Activated CD8-positive, alpha-beta memory T cell treated with anti-CD3 and anti-CD28 coated beads for 48 hours (primary cell): ENCODE measurements around the gene GNGT2.
A peak's percentile ranks its signal among the peaks of the same experiment; 100 is the strongest.
"Not testable (repeated sequence)": the region's sequence is repeated elsewhere in the genome, so short reads cannot be mapped to it uniquely, and the experiment has no call there.

Source experiments
- DNase-seq, 3 experiments: peaks; one replicate each; pipeline ENCODE4 v3.0.0-alpha.2; 2020; ENCODE audit warnings: low read depth in 2 of 3, low spot score in 2 of 3

The GNGT2 gene

DNA sequence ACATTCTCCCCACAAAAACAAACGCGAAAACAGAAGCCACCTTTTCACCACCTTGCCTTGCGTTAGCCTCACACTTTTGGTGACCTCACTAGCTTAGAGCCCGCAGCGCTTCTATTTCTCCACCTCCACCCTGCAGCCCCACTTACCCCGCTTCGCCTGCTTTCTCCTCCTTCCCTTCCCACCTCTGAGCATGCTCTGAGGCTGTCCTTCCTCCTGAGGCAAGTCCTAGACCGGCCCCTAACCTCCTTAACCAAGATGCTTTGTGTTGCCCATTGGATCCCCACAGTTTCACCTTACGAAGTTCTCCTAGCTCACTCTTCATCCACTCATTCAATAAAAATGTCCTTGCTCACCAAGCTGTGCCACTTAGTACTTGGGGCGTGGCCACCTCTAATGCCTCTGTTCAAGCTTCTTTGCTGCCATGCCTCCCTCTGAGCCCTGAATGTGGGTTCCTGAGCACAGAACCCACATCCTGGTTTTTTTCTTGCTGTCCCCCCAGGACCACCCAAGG, 1.3 kb downstream of the GNGT2 start:
- DNase-seq: no peak

DNA sequence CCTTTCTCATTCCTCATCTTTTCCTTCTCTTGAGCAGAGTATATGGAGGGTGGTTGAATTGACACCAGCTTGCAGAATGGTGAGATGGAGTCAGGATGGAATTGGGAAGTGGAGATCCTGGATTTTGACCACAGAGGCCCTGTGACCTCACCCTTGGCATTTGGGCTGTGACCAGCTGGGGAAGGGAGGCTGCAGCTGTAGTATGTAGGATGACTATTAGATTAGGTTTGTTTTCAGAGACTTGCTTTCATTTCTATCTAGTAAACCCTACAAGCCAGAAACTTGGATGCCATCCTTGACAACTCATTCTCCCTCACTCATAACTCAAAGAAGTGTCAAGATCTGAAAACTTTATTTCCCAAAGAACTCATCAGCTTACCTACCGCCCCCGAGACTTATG, 5.9 kb downstream of the GNGT2 start:
- DNase-seq: no peak

DNA sequence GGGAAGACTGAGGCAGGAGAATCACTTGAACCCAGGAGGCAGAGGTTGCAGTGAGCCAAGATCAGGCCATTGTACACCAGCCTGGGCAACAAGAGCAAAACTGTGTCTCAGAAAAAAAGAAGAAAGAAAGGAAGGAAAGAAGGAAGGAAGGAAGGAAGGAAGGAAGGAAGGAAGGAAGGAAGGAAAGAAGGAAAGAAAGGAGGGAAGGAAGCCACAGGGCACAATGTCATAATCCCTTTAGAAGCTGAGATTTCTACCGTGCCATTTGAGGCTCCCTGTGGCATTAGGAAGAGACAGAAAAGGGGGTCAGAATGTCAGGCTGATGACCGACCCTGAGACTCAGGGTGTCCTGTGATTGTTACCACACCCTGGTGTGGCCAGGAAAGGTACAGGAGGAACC, 6.6 kb downstream of the GNGT2 start:
- no peak for DNase-seq

DNA sequence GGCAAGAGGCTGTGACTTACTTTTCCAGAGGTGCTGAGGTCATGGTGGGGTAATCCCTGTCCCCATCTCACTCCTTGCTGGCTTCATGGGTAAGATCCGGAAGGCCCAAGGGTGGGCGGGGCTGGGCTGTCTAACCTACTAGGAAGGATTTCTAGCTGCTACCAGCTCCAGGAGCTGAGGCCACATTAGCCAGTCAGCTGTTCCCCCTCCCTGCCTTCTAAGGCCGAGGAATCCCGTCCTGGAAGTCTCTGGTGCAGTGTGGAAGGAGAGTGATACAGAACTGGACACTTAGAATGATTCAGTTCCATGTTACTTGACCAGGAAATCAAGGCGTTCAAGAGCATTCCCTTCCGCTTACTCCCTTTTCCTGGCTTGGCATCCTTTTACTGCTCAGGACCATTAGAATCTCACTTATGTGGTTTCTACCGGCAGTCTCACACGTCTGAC, 8.9 kb downstream of the GNGT2 start:
- no peak for DNase-seq

DNA sequence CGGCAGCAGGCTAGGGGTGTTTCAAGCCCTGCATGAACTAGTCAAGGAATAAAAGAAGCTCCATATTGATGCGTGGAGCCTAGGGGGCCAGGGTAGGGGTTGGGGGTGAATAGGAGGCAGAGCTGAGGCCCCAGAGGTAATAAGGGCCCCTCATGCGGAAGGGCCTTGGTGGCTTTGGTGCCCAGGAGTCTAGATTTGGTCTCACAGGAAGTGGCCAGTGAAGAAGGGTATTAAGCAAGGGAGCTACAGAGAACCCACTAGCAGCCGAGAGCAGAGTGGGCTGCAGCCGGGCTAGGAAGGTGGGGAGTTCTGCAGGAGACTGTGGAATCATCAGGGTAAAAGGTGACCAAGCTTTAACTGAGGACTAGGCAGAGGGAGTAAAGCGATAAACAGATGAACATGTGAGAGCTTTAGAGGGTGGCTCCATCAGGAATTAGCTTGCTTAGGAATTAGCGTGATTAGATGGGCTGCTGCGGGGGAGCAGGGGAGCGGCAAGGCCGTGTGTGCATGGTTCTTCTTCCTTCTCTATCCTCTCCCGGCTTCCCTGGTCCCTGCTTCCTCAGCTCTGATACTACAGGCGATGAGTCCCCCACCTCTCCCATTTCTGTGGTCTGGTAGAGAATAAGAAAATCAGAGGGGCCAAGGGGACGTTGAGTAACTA, 9.8 kb downstream of the GNGT2 start:
- DNase-seq: no peak

DNA sequence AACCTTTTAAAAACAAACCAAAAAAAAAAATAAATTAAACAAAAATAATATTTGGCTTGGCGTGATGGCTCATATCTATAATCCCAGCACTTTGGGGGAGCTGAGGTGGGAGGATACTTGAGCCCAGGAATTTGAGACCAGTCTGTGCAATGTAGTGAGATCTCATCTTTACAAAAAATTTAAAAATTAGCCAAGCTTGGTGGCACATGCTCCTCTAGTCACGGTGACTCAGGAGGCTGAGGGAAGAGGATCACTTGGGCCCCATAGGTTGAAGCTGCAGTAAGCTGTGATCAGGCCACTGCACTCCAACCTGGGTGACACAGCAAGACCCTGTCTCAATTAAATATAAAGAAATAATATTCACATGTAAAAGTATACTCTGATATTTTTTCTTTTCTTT, 12.2 kb downstream of the GNGT2 start:
- no peak for DNase-seq

DNA sequence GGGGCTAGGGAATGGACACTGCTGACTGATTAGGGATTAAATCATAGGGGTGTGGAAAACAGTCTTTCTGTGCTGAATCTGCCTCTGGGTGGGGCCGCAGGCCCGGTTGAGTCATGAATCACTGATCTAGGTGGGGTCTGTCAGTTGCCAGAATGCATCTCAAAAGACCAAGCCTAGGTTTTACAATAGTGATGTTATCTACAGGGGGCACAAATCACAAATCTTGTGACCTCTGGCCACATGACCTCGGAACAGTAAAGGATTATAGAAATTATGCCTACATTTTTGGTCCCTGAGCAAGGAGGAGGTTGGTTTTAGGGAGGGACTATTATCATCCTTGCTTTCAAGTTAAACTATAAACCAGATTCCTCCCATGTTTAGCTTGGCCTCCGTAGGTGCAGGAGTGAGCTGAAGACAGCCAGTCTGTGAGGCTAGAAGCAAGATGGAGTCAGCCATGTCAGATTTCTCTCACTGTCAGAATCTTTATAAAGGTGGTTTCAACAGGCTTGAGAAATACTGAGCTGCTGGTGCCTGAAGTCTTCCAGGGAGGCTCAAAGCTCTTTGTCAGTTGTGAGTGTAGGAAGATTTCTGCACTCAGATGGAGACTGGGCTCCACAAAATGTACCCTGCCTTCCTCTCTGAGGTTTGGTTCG, 12.9 kb downstream of the GNGT2 start:
- no peak for DNase-seq

DNA sequence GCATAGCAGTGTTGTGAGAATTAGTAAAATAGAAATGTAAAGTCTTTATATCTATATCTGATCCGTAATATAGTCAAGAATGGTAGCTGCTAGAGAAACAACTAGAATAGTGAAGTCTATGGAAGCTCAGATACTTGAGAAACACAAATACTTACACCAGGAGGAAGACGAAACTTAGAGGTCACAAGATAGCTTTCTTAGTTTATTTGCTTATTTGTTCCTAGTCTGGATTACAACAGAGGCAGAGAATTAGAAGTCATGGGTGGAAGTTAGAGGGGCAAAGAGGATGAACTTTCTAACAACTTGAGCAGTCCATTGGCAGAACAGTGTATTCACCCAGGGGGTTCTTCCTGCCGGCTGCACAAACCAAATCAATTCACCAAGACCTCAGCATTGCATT, 13.9 kb downstream of the GNGT2 start:
- DNase-seq: no peak

DNA sequence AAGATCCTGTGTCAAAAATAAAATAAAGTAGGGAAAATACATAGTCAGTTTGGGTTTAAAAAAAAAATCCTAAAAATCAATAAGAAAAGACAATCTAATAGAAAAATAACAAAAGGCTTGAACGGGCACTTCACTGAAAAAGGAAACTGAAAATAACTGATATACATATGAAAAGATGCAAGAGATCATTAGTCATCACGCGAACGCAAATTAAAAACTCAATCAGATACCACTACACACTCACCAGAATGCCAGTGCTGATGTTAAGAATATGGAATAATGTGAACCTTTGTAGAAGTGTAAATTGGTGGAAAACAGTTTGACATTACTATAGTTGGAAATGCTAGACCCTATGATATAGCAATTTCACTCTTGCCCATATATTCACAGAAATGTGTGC, 14.6 kb downstream of the GNGT2 start:
- DNase-seq: no peak

DNA sequence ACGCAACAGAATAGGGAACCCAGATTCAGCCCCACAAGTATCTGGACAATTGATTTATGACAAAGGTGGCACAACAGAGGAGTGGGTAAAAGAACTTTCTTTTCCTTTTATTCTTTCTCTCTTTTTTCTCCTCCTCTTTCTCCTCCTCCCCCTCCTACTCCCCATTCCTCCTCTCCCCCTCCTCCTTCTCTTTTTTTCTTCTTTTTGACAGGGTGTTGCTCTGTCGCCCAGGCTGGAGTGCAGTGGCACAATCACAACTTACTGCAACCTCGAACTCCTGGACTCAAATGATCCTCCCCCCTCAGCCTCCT, 16.1 kb downstream of the GNGT2 start:
- no peak for DNase-seq

DNA sequence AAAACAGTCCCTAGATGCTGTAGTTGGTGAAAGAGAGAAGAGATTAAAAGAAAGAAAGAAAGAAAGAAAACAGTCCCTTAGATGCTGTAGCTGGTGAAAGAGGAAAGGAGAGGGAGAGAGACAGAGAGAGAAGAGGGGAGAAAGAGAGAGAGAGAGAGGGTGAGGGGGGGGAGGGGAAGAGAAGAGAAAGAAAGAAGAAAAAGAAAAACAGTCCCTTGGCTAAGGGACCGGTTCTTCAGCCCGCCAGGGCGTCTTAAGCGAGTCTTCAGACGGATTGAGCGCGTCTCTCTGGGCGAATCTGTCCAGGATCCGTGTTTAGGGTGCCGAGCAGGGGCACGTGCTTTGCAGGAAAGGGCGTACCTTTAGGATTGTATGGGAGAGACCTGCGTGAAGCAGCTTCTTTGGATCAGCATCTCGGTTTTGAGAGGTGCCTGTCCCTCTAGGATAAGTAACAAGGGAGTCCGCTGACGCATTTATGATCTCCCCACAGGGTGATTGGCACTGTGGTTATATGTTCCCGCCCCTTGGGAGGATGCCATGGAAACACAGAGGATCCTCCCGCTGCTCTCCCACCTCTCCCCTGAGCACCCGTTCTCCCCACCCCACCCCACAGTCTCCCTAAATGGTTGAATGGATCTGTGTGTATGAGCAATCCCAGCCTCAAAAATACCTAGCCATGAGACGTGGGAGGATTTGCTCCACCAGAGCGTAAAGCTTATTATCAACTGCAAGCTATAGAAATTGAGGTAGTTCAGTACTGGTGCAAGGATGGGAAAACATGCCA, 16.7 kb downstream of the GNGT2 start:
- no peak for DNase-seq

DNA sequence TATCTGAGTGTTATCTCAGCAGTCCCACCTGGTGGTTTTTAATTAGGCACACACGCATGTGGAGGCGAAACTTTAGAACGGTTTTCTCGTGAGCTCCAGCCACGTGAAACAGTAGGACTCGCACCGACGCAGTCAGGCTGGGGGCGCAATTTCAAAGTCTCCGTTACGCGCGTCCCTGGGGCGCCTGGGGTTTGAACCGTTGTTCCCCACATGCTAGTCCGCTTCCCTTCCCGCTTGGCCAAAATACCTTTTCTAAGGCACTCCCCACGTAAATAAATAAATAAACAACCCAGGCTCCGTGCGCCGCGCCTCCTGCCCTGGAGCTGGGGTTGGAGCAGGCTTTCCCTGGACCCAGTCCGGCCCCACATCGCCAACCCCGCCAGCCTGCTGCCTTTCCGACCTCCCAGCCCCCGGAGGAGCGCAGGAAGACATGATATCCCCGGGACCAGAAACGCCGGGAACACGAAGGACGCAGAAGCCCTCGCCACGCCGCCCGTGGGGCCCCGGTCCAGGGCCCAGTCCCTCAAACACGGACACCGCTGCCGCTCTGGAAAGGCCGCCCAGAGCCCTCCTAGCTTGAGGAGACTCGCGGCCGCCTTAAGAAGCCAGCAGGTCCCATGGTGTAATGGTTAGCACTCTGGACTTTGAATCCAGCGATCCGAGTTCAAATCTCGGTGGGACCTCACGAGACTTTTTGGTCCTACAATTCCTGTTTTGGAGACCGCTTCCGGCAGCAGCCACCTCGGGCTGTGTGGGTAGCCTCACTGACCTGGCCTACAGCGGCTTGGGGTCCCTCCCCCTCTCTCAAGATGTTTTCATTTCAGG, 18.2 kb downstream of the GNGT2 start:
- DNase-seq: peak in 2 of 3 experiments; percentile 100

DNA sequence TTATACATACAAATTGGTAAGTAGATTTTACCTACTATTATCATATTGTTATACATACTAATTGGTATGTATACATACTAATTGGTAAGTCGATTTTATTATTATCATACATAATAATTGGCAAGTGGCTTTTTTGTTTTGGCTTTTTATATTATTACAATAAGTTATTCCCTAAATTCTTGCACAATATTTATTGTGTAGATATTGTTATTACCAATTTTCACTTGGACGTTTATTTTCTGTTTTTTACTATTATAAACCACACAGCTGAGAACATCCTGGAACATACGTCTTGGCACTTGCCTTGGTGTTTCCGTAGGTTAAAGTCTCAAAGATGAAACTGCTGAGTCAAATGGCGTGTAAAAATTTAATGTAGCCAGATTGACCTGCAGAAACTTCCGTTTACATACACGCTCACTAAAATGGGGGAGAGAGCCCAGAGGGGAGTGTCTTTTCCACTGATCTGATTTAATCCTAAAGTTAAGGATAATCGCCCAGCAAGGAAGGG, 18.9 kb downstream of the GNGT2 start:
- DNase-seq: no peak

DNA sequence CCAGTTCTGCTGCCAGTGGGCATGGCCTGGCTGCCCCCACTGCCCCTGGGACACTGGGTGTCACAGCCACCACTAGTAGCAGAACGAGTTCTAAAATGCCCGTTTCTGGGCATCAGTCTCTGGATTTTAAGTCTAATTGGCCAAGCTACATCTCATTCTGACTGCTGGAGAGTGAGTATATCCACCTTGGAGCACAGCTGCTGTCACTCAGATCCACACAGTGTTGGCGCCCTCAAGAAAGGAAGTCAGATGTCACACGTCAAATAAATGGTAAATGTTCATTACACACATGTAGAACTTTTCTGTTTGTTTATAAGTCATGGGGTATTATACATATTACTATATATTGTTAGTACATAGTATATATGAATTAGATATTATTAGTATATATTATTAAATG, 19.4 kb downstream of the GNGT2 start:
- no peak for DNase-seq

DNA sequence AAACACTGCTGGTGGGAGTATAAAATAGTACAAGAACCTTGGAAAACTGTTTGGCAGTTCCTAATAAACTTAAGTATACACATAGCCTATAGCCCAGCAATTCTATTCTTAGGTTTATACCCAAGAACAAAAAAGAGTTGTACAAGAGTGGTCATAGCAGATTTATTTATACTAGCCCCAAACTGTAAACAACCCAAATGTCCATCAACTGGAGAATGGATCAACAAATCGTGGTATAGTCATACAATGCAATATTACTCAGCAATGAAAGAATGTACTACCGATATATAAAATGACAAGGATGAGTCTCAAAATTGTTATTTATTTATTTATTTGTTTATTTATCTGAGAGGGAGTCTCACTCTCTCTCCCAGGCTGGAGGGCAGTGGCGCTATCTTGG, 23.1 kb downstream of the GNGT2 start:
- DNase-seq: no peak

DNA sequence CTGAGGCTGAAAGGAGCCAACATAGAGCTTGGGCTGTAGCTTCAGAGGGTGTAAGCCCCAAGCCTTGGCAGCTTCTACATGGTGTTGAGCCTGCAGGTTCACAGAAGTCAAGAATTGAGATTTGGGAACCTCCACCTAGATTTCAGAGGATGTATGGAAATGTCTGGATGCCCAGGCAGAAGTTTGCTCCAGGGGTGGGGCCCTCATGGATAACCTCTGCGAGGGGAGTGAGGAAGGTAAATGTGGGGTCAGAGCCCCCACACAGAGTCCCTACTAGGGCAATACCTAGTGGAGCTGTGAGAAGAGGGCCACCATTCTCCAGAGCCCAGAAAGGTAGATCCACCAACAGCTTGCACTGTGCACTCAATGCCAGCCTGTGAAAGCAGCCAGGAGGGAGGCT, 25.0 kb downstream of the GNGT2 start:
- DNase-seq: not testable (repeated sequence)

DNA sequence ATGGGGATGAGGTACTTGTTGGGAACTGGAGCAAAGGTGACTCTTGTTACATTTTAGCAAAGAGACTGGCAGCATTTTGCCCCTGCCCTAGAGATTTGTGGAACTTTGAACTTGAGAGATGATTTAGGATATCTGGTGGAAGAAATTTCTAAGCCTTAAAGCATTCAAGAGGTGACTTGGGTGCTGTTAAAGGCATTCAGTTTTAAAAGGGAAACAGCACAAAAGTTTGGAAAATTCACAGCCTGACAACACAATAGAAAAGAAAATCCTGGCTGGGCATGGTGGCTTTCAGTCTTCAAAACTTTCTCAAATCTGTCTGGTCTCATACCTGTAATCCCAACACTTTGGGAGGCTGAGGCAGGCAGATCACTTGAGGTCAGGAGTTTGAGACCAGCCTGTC, 25.9 kb downstream of the GNGT2 start:
- not testable (repeated sequence) for DNase-seq

DNA sequence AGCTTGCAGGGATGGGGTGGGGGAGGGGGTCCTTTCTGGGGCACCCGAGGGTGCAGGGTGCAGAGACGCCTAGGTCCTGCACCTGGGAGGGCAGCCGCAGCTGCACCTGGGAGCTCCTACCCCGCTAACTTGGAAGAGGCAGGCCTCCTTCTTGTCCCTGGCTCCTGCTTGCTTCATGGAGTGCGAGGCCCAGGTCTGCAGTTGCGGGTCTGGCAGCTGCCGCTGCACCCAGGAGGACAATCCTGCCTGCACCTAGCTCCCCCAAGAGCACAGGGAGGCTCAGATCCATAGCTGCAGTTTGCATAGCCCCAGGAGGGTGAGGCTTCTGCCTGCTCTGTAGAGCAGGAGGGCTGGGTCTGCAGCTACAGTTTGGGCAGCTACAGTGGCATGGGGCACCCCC, 26.6 kb downstream of the GNGT2 start:
- no peak for DNase-seq

DNA sequence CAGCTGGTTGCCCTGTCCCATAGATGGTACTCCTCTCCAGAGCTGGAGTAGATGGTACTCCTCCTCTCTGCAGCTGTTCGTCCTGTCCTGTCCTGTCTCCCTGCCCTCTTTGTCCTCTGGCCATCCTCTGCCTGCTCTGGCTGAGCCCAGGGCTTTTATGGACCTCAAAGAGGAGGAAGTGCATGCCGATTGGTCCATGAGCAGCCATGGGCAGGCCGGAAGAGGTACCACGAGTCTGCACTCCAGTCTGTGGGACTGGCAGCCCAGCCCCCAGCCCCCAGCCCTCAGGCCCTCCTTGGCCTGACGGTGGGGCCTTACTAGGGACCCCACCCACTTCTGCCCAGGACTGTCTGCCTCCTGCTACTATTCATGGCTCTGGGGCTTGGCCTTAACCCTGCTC, 27.0 kb downstream of the GNGT2 start:
- DNase-seq: no peak

DNA sequence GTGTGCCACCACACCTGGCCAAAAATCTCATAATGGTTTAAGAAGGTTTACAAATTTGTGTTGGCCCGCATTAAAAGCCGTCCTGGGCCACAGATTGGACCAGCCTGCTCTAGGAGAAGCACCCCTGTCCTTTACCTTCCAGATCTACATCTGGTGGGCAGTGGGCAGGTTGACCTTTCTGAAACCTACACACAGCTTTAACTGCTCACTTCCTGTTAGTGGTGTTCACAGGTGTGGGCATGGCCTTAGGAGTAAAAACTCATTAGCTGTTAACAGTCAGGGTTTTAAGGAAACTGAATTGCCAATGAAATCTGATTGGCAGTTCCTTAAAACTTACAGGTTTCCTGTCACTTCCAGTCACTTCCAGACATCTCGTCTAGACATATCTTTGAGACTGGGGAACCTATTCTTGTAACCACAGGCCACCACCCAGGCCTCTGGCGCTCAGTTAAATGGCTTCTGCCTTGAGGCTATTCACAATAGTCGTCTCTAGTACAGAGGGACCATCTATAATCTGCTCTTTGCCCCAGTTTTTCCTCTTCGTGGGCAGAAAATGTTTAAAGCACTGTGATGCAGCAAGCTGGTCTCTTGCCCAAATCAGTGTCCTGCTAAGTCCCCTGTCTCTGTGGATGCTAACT, 29.3 kb downstream of the GNGT2 start:
- DNase-seq: no peak

DNA sequence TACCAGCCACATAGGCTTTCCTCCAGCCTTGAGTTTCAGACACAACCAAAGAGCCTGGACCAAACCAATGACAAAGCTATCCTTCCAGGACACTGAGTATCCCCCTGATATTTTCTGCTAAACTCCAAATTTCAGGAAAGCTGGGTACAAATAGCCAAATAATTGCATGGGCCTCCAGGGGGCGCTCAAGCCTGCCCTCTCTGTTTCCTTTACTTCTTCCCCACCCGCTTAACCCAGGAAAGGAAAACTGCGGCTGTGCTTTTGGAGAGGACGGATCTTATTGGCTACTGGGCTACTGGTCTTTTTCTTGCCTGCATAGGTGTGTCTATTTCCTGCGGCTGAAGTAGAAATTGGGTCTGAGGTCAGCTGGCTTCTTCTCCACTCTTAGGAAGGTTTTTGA, 30.1 kb downstream of the GNGT2 start:
- peak in 2 of 3 experiments; percentile 32 to 60 for DNase-seq
